Neural cell (in vitro differentiated cells): Measurements from ENCODE around the gene FAM162B.

ENCODE experiments used
- CTCF ChIP-seq: fragments of 450-650 bp; IDR thresholded peaks from 2 replicates; pipeline ENCODE4 v1.5.1; 2014; ENCODE audit warnings: antibody characterized with exemption, mild to moderate bottlenecking, moderate library complexity; ENCODE audit not compliant: poor library complexity, severe bottlenecking
- EZH2 ChIP-seq: fragments of 200-600, 300-800 bp; shearing (Covaris generic), sonication (generic); IDR thresholded peaks from 2 replicates; pipeline ENCODE4 v1.6.1; 2014; ENCODE audit warnings: antibody characterized with exemption, low read length, borderline replicate concordance, mild to moderate bottlenecking; ENCODE audit not compliant: insufficient read depth, poor library complexity, severe bottlenecking
- POLR2AphosphoS5 ChIP-seq: IDR thresholded peaks from 2 replicates; pipeline ENCODE4 v1.6.1; 2012
- RAD21 ChIP-seq: fragments of 450-650 bp; conservative IDR thresholded peaks from 2 replicates; pipeline ENCODE4 v1.6.1; 2014; ENCODE audit warnings: antibody characterized with exemption, mild to moderate bottlenecking, moderate library complexity
- REST ChIP-seq: IDR thresholded peaks from 2 replicates; pipeline ENCODE4 v1.6.1; 2012; ENCODE audit warnings: borderline replicate concordance
- SMC3 ChIP-seq: fragments of 450-650 bp; conservative IDR thresholded peaks from 2 replicates; pipeline ENCODE4 v1.6.1; 2014; ENCODE audit warnings: antibody characterized with exemption, mild to moderate bottlenecking, moderate library complexity; ENCODE audit not compliant: poor library complexity
- TAF1 ChIP-seq: IDR thresholded peaks from 2 replicates; pipeline ENCODE4 v1.6.1; 2012; ENCODE audit warnings: low read depth

- TF ChIP-seq CTCF (no peak), EZH2 (no peak), SMC3 (no peak), TAF1 (no peak), REST (no peak), POLR2AphosphoS5 (no peak), RAD21 (no peak)
Observed at GRCh38 chr6:116812051-116812650, 46.6 kb upstream of the FAM162B start.
